ENCODE data around the gene SPRED1. TPM values are rescaled to one million over a fixed set of nuclear protein-coding genes. Genes with fewer than 3 reads are reported as not detected.

The SPRED1 gene
- total and polyA plus RNA-seq, 2 experiments from 2014 or later = 11.4 to 44.0 TPM

- TF ChIP-seq ZNF462 (CRISPR knock-in tag; IDR thresholded peaks at IDR 0.05) (no peak), STAT1 (IDR thresholded peaks at IDR 0.05; ENCODE audit: unreplicated experiment) (no peak), CREB1 (CRISPR knock-in tag; IDR thresholded peaks at IDR 0.05; ENCODE audit: low read depth) (no peak)
Measured at GRCh38 chr15:38263996-38264395, 11.4 kb downstream of the SPRED1 start (continued).

GRCh38 chr15:38266247-38266986 lies 13.8 kb downstream of the SPRED1 start:
- Mint-ChIP-seq H3K4me1 (peaks cover 18% of the 10 kb centered on the region), H3K36me3 (ENCODE audit: low read depth) (peaks cover 18% of the 10 kb centered on the region; the same call in 2 of the 3 replicates), H3K4me3 (no peak overlapping the region), H3K9me3 (no peaks in the 10 kb centered on the region), H3K27me3 (ENCODE audit: insufficient read depth, low read depth, poor library complexity) (no peaks in the 10 kb centered on the region), H3K27ac (no peak overlapping the region)
- Histone ChIP-seq H3K4me1 (ENCODE audit: insufficient read depth) (peaks cover 27% of the 10 kb centered on the region), H3F3A (replicated peaks; ENCODE audit: low read depth) (no peaks in the 10 kb centered on the region), H3K27ac (ENCODE audit: low read depth) (no peak overlapping the region), H4K20me1 (replicated peaks; ENCODE audit: insufficient read depth) (peaks cover 55% of the 10 kb centered on the region), H3K4me3 (no peak overlapping the region), H3K79me2 (replicated peaks; ENCODE audit: insufficient read depth) (peaks cover 100% of the 10 kb centered on the region), H3K36me3 (ENCODE audit: insufficient read depth) (no peaks in the 10 kb centered on the region), H2AFZ (no peak overlapping the region), H3K9me2 (ENCODE audit: insufficient read depth) (no peaks in the 10 kb centered on the region), H3K27me3 (ENCODE audit: insufficient read depth) (no peaks in the 10 kb centered on the region), H3K4me2 (no peak overlapping the region)
- ATAC-seq (no peak), DNase-seq (ENCODE audit: low spot score) (no peak)
- TF ChIP-seq JUNB (IDR thresholded peaks at IDR 0.05; ENCODE audit: unreplicated experiment) = no peak
- no peak for TF ChIP-seq REST (IDR thresholded peaks at IDR 0.05; ENCODE audit: unreplicated experiment)
- TF ChIP-seq CTCF (conservative IDR thresholded peaks at IDR 0.05; ENCODE audit: low read depth in 2 of 2) = no peak
- TF ChIP-seq POLR2AphosphoS5 (IDR thresholded peaks at IDR 0.05; ENCODE audit: low read depth) = no peak
- TF ChIP-seq ETS1 (IDR thresholded peaks at IDR 0.05) = no peak
- no peak for TF ChIP-seq EZH2 (IDR thresholded peaks at IDR 0.05; ENCODE audit: low read depth, unreplicated experiment)
- no peak for TF ChIP-seq ZNF114 (CRISPR knock-in tag; IDR thresholded peaks at IDR 0.05)
- TF ChIP-seq ZNF331 (CRISPR knock-in tag; IDR thresholded peaks at IDR 0.05; ENCODE audit: low read depth) = no peak
- TF ChIP-seq CREB1 (CRISPR knock-in tag; IDR thresholded peaks at IDR 0.05; ENCODE audit: low read depth) = no peak
- no peak for TF ChIP-seq STAT1 (IDR thresholded peaks at IDR 0.05; ENCODE audit: unreplicated experiment)
- TF ChIP-seq EZH2phosphoT487 (IDR thresholded peaks at IDR 0.05; ENCODE audit: unreplicated experiment) = no peak

All from GM23338 (cell line).